Purkinje cell (primary cell): ENCODE measurements around the gene BMX. TPM values are rescaled to one million over a fixed set of nuclear protein-coding genes. Genes with fewer than 3 reads are reported as not detected.

Experiments used
- polyA plus RNA-seq: library from polyadenylated mRNA; unstranded; fragments of >200 nt; fragmentation: Nextera tagmentation; gene quantifications from 2 replicates; pipeline ENCODE4 v1.2.1, GENCODE V29; 2014

BMX gene
- polyA plus RNA-seq = not detected in 2 replicates

GRCh38 chrX:15500497-15500966 is at the start of gene BMX:
Gene BMX, plus strand, starts transcription at chrX:15500807. Its CDS starts 7,547 bp downstream, at chrX:15508354.

GRCh38 chrX:15493118-15493962 is 7.3 kb upstream of the BMX start, which contains the start of gene PIR:
Gene PIR, minus strand, starts transcription at chrX:15493333. Its CDS starts 2,076 bp downstream, at chrX:15491257.

GRCh38 chrX:15600745-15601144 is 100.1 kb downstream of the BMX start, which contains the start of gene ACE2:
Gene ACE2, minus strand, starts transcription at chrX:15600960. Its CDS starts 49 bp downstream, at chrX:15600911.

Other genes starting within 250 kb of the BMX start
- not detected in 2 replicates for gene ASB9, start 230.7 kb upstream of the BMX start, polyA plus RNA-seq
- gene ASB11, start 185.2 kb upstream of the BMX start, polyA plus RNA-seq = not detected in 2 replicates
- gene PIGA, start 165.3 kb upstream of the BMX start, polyA plus RNA-seq = 3.7 and 3.8 TPM in 2 replicates
- gene VEGFD, start 116.4 kb upstream of the BMX start, polyA plus RNA-seq = not detected in 2 replicates
- gene PIR, start 7.5 kb upstream of the BMX start, polyA plus RNA-seq = 15.7 and 17.2 TPM in 2 replicates
- gene ACE2, start 100.2 kb downstream of the BMX start, polyA plus RNA-seq = 0.98 TPM in 1 of 2 replicates, not detected in the other
- gene CLTRN, start 164.0 kb downstream of the BMX start, polyA plus RNA-seq = 0.82 TPM in 1 of 2 replicates, not detected in the other
- 0.14 and 6.5 TPM in 2 replicates for gene CA5B, start 237.5 kb downstream of the BMX start, polyA plus RNA-seq